Esophagus muscularis mucosa (tissue), 4 donors: ENCODE measurements around the gene ADAMTS9. TPM values are rescaled to one million over a fixed set of nuclear protein-coding genes. Genes with fewer than 3 reads are reported as not detected.

Experiments used
- DNase-seq: peaks from one replicate; pipeline ENCODE4 v3.0.0-alpha.2; 2017; ENCODE audit errors: extremely low spot score
- H3K27ac ChIP-seq, 4 donors: fragments of 200-600 bp; sonication (generic); replicated peaks in 1 of 4; 1 replicate in 3 of 4; 2 replicates in 1 of 4; pipeline ENCODE4 v1.5.1; 2016 to 2019; ENCODE audit warnings: mild to moderate bottlenecking in 1 of 4
- H3K27me3 ChIP-seq, 4 donors: fragments of 200-600 bp; sonication (generic); one replicate each; pipeline versions ENCODE4 v1.5.1 to v1.6.0; 2016 to 2019
- H3K36me3 ChIP-seq, 4 donors: fragments of 200-600 bp; sonication (generic); one replicate each; pipeline ENCODE4 v1.5.1; 2016 to 2019
- H3K4me1 ChIP-seq, 4 donors: fragments of 200-600 bp; sonication (generic); one replicate each; pipeline ENCODE4 v1.5.1; 2016 to 2019
- H3K4me3 ChIP-seq, 4 donors: fragments of 200-600 bp; sonication (generic); 1 replicate in 2 of 4; 2 replicates in 2 of 4; pipeline ENCODE4 v1.5.1; 2016 to 2019; ENCODE audit warnings: mild to moderate bottlenecking in 4 of 4, moderate library complexity in 1 of 4
- H3K9me3 ChIP-seq, 4 donors: fragments of 200-600 bp; sonication (generic); 1 replicate in 3 of 4; 2 replicates in 1 of 4; pipeline ENCODE4 v1.5.1; 2016 to 2019
- EP300 ChIP-seq: sonication (generic); formaldehyde crosslinking; IDR thresholded peaks from one replicate; pipeline ENCODE4 v1.6.1; 2017; ENCODE audit warnings: antibody characterized with exemption
- POLR2A ChIP-seq: fragments of 450-650 bp; IDR thresholded peaks from one replicate; pipeline ENCODE4 v1.6.1; 2017; ENCODE audit warnings: antibody characterized with exemption, moderate library complexity, mild to moderate bottlenecking, low read depth
- POLR2AphosphoS5 ChIP-seq, 2 donors: sonication (generic); formaldehyde crosslinking; IDR thresholded peaks; one replicate each; pipeline ENCODE4 v1.6.1; 2017; ENCODE audit warnings: antibody characterized with exemption in 2 of 2
- WGBS: methylation state at CpG from one replicate; pipeline ENCODE4 v1.1.5; 2018; 5-methylcytosine and 5-hydroxymethylcytosine counted together
- intact Hi-C: fragments of 100-400 bp; cut with DNase I; formaldehyde crosslinking; loops from one replicate; pipeline ENCODE4 v1.15.1; 2023
- total RNA-seq, 4 donors: library from RNA; depleted of rRNA; stranded (reverse); fragments of >200 nt; gene quantifications; one replicate each; pipeline versions ENCODE4 v1.1.0 to v1.2.1, GENCODE V29; 2016
- TF ChIP-seq, protein P1 (sequence below), 3 experiments: fragments of 200-600 bp in 2 of 3; fragments of 450-650 bp in 1 of 3; sonication (generic) in 2 of 3; IDR thresholded peaks; one replicate each; pipeline ENCODE4 v1.5.1; 2017 to 2019; ENCODE audit warnings: antibody characterized with exemption in 3 of 3, mild to moderate bottlenecking in 2 of 3, moderate library complexity in 1 of 3

ADAMTS9 gene
- total RNA-seq, 4 donors from 2014 or later: 45.3 to 142 (median 56.6) TPM

- H3K27ac ChIP-seq: no peak overlapping the region
- peaks cover 7 to 70% (median 25%) of the 10 kb centered on the region in 4 donors for H3K36me3 ChIP-seq
- WGBS: 96% methylated on average over 4 of the region's 4 CpGs
- DNase-seq: no peak
- no peaks in the 10 kb centered on the region for H3K9me3 ChIP-seq
- H3K4me3 ChIP-seq: no peak overlapping the region
- H3K4me1 ChIP-seq: peaks cover 7 to 45% (median 36%) of the 10 kb centered on the region in 4 donors
- H3K27me3 ChIP-seq: no peaks in the 10 kb centered on the region
- intact Hi-C loops: no loop called here
- TF ChIP-seq, protein P1, sequence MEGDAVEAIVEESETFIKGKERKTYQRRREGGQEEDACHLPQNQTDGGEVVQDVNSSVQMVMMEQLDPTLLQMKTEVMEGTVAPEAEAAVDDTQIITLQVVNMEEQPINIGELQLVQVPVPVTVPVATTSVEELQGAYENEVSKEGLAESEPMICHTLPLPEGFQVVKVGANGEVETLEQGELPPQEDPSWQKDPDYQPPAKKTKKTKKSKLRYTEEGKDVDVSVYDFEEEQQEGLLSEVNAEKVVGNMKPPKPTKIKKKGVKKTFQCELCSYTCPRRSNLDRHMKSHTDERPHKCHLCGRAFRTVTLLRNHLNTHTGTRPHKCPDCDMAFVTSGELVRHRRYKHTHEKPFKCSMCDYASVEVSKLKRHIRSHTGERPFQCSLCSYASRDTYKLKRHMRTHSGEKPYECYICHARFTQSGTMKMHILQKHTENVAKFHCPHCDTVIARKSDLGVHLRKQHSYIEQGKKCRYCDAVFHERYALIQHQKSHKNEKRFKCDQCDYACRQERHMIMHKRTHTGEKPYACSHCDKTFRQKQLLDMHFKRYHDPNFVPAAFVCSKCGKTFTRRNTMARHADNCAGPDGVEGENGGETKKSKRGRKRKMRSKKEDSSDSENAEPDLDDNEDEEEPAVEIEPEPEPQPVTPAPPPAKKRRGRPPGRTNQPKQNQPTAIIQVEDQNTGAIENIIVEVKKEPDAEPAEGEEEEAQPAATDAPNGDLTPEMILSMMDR (IDR thresholded peaks at IDR 0.05): no peak
- TF ChIP-seq EP300 (no peak), POLR2AphosphoS5 (IDR thresholded peaks at IDR 0.05) (no peak), POLR2A (no peak)
These were observed 146.0 kb downstream of the ADAMTS9 start for GRCh38 chr3:64541803-64542202.

GRCh38 chr3:64539451-64540196, 148.2 kb downstream of the ADAMTS9 start:
- WGBS: 22% methylated on average over 10 of the region's 10 CpGs
- intact Hi-C loops: loop anchor here (10.0 kb wide), 2 partner anchors 205 to 1195 kb away; no protein-coding TSS in a partner anchor
- peak overlapping the region; percentile 57 to 83 (median 74) for H3K27ac ChIP-seq
- H3K36me3 ChIP-seq: peaks cover 7 to 70% (median 19%) of the 10 kb centered on the region in 4 donors
- TF ChIP-seq EP300 (no peak), POLR2AphosphoS5 (IDR thresholded peaks at IDR 0.05) (peak; percentile 49 to 68)
- no peak for DNase-seq
- H3K27me3 ChIP-seq: no peaks in the 10 kb centered on the region
- no peaks in the 10 kb centered on the region for H3K9me3 ChIP-seq
- H3K4me3 ChIP-seq: no peak overlapping the region
- peaks cover 7 to 45% (median 34%) of the 10 kb centered on the region in 4 donors for H3K4me1 ChIP-seq

GRCh38 chr3:64536166-64536565, 151.6 kb downstream of the ADAMTS9 start:
- intact Hi-C loops: loop anchor here (10.0 kb wide), 2 partner anchors 209 to 1199 kb away; no protein-coding TSS in a partner anchor

DNA sequence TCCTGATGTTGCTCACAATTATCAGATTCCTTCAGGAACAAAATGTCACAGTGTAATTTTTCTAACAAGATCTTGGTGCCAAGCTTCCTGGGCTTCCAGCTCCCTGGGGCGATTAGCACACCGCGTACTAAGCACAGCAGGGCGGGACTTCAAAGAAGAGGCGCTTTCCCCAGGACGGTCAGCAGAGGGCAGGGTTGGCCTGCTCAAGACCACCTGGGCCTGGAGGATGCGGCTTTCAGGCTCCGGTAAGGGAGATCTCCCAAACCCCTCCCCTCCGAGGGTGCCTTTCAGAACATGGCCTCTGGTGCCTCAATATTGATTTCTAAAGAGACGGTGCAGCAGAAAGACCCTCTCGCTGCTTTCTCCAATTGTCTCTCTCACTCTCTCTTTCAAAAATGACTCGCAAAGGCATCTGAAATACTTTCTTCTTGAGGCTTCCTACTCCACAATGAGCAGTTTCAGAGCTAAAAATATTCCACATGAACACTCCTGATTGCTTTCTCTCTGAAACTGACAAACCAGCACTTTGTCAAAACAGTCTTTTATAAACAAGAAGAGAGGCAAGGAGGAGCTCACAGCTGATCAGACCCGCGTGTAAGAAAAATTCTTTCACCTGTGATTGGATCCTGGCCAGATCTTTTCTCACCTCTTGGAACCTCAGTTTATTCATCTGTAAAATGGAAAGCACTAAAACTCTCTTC, 154.0 kb downstream of the ADAMTS9 start:
- H3K4me1 ChIP-seq: peaks cover 13 to 53% (median 38%) of the 10 kb centered on the region in 4 donors
- intact Hi-C loops: loop anchor here (5.0 to 10.0 kb wide), 4 partner anchors 154 to 1201 kb away; partner anchors contain the start of gene ADAMTS9
- peak overlapping the region in 3 of 4 donors; percentile 9 to 29 (median 28) for H3K4me3 ChIP-seq
- peak overlapping the region; percentile 58 to 83 (median 70) for H3K27ac ChIP-seq
- H3K36me3 ChIP-seq: peaks cover 0 to 80% (median 6%) of the 10 kb centered on the region in 4 donors
- TF ChIP-seq POLR2AphosphoS5 (IDR thresholded peaks at IDR 0.05): peak; percentile 83 to 88
- TF ChIP-seq, protein P1 (IDR thresholded peaks at IDR 0.05): peak; percentile 89 to 94 (median 93)
- peak; percentile 47 for TF ChIP-seq EP300
- TF ChIP-seq POLR2A: no peak
- DNase-seq: peak; percentile 95
- H3K9me3 ChIP-seq: no peaks in the 10 kb centered on the region
- H3K27me3 ChIP-seq: no peaks in the 10 kb centered on the region
- WGBS: 13% methylated on average over 14 of the region's 14 CpGs

More at GRCh38 chr3:64536166-64536565, 151.6 kb downstream of the ADAMTS9 start:
- Histone ChIP-seq H3K4me1 (peaks cover 20 to 65% (median 51%) of the 10 kb centered on the region in 4 donors), H3K9me3 (no peaks in the 10 kb centered on the region), H3K36me3 (peaks cover 4 to 87% (median 11%) of the 10 kb centered on the region in 4 donors), H3K4me3 (no peak overlapping the region), H3K27ac (peak overlapping the region in 3 of 4 donors; percentile 9 to 83 (median 78)), H3K27me3 (no peaks in the 10 kb centered on the region)
- 96% methylated on average over 2 of the region's 2 CpGs for WGBS
- DNase-seq: no peak
- TF ChIP-seq POLR2A (no peak), EP300 (no peak), POLR2AphosphoS5 (IDR thresholded peaks at IDR 0.05) (no peak)
- TF ChIP-seq, protein P1 (IDR thresholded peaks at IDR 0.05): no peak
